Parathyroid adenoma (tissue), 2 donors: ENCODE data around the gene SLC2A13.
"Not testable (repeated sequence)": the region's sequence is repeated elsewhere in the genome, so short reads cannot be mapped to it uniquely, and the experiment has no call there.

Experiments
- H2AFZ ChIP-seq: fragments of 300-600 bp; sonication (generic); one replicate; pipeline ENCODE4 v1.7.0; 2017; ENCODE audit warnings: antibody characterized with exemption, mild to moderate bottlenecking
- H3K27ac ChIP-seq: fragments of 300-600 bp; sonication (generic); one replicate; pipeline ENCODE4 v1.7.0; 2017
- H3K27me3 ChIP-seq: fragments of 300-600 bp; sonication (generic); one replicate; pipeline ENCODE4 v1.7.0; 2017; ENCODE audit warnings: low read length; ENCODE audit not compliant: control insufficient read depth, insufficient read depth
- H3K36me3 ChIP-seq: fragments of 300-600 bp; sonication (generic); one replicate; pipeline ENCODE4 v1.7.0; 2017; ENCODE audit warnings: low read length; ENCODE audit not compliant: control insufficient read depth, insufficient read depth
- H3K4me1 ChIP-seq: fragments of 300-600 bp; sonication (generic); one replicate; pipeline ENCODE4 v1.7.0; 2017; ENCODE audit warnings: control low read depth
- H3K4me2 ChIP-seq: fragments of 300-600 bp; sonication (generic); one replicate; pipeline ENCODE4 v1.7.0; 2017; ENCODE audit warnings: low read length
- H3K4me3 ChIP-seq: fragments of 300-600 bp; sonication (generic); one replicate; pipeline ENCODE4 v1.7.0; 2017; ENCODE audit warnings: low read depth, low read length
- H3K79me2 ChIP-seq: fragments of 300-600 bp; sonication (generic); one replicate; pipeline ENCODE4 v1.7.0; 2017; ENCODE audit warnings: control low read depth
- H3K9ac ChIP-seq: fragments of 300-600 bp; sonication (generic); one replicate; pipeline ENCODE4 v1.7.0; 2017; ENCODE audit warnings: mild to moderate bottlenecking
- H3K9me3 ChIP-seq: fragments of 300-600 bp; sonication (generic); one replicate; pipeline ENCODE4 v1.7.0; 2017; ENCODE audit warnings: low read length; ENCODE audit not compliant: control insufficient read depth
- CTCF ChIP-seq: fragments of 300-600 bp; sonication (generic); IDR thresholded peaks from one replicate; pipeline ENCODE4 v1.7.0; 2017; ENCODE audit warnings: antibody characterized with exemption, mild to moderate bottlenecking
- donor health status: primary hyperparathyroidism.

Gene SLC2A13

GRCh38 chr12:39763071-39763889 lies 342.6 kb downstream of the SLC2A13 start:
- no peaks in the 10 kb centered on the region for H3K36me3 ChIP-seq
- TF ChIP-seq CTCF: no peak

GRCh38 chr12:39755478-39755877 lies 350.4 kb downstream of the SLC2A13 start:
- Histone ChIP-seq H2AFZ (no peak overlapping the region), H3K4me1 (no peaks in the 10 kb centered on the region), H3K4me3 (no peak overlapping the region), H3K4me2 (no peak overlapping the region), H3K9me3 (no peaks in the 10 kb centered on the region), H3K27me3 (no peaks in the 10 kb centered on the region), H3K36me3 (no peaks in the 10 kb centered on the region), H3K9ac (no peak overlapping the region), H3K79me2 (no peaks in the 10 kb centered on the region), H3K27ac (no peak overlapping the region)
- no peak for TF ChIP-seq CTCF

More at GRCh38 chr12:39763071-39763889, 342.6 kb downstream of the SLC2A13 start:
- no peak overlapping the region for H2AFZ ChIP-seq
- no peaks in the 10 kb centered on the region for H3K9me3 ChIP-seq
- H3K27ac ChIP-seq: no peak overlapping the region
- no peak overlapping the region for H3K4me3 ChIP-seq
- no peaks in the 10 kb centered on the region for H3K79me2 ChIP-seq
- H3K4me1 ChIP-seq: no peaks in the 10 kb centered on the region
- no peak overlapping the region for H3K9ac ChIP-seq
- H3K4me2 ChIP-seq: no peak overlapping the region
- no peaks in the 10 kb centered on the region for H3K27me3 ChIP-seq

DNA sequence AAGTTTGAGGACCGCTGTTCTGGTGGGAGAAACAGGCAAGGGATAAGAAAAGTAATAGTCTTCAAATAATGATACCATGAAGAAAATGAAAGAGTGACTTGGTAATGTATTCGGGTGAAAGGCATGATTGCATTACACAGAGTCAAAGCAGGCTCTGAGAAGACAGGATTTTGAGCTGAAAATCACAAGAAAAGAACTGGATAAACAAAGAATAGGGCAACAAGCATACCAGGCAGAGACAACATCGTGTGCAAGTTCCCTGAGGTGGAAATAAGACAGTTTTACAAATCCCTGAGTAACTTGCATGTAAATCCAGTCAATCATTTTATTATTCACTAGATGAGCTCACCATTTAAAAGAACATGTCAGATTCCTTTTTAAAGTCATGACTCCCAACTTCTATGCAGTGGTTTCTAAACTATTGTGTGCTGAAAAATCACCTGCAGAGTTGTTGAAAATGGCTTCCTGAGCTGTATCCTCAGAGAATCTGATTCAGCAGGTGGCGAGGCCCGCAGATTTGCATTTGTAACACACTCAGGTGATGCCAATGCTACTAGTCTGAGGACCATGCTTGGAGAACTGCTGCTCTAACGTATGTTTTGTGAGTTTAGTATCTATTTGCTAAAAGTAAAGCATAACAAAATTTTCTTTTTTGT lies 353.3 kb downstream of the SLC2A13 start:
- H3K9ac ChIP-seq: no peak overlapping the region
- H3K79me2 ChIP-seq: no peaks in the 10 kb centered on the region
- no peak overlapping the region for H3K4me2 ChIP-seq
- H3K4me3 ChIP-seq: no peak overlapping the region
- no peak for TF ChIP-seq CTCF
- no peaks in the 10 kb centered on the region for H3K4me1 ChIP-seq
- H3K27me3 ChIP-seq: no peaks in the 10 kb centered on the region
- no peak overlapping the region for H3K27ac ChIP-seq
- H2AFZ ChIP-seq: no peak overlapping the region
- no peaks in the 10 kb centered on the region for H3K36me3 ChIP-seq
- H3K9me3 ChIP-seq: no peaks in the 10 kb centered on the region

GRCh38 chr12:39746151-39746550 lies 359.7 kb downstream of the SLC2A13 start:
- not testable (repeated sequence) for H3K9ac ChIP-seq, H3K9me3 ChIP-seq, H3K4me2 ChIP-seq, H3K4me1 ChIP-seq, H3K27me3 ChIP-seq, H3K27ac ChIP-seq, H3K4me3 ChIP-seq, H3K79me2 ChIP-seq, H3K36me3 ChIP-seq, H2AFZ ChIP-seq

DNA sequence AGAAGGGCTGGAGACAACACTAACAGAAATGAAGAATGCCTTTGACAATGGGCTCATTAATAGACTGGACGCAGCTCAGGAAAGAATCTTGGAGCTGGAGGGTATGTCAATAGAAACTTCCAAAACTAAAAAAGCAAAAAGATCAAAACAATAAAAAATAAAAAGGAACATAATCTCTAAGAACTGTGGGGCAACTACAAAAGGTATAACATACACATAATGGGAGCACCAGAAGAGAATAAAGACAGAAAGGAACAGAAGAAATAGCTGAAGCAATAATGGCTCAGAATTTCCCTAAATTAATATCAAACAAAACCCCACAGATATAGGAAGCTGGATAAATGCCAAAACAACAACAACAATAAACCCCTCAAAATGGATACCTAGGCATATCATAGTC lies 362.2 kb downstream of the SLC2A13 start:
- H3K36me3 ChIP-seq: no peaks in the 10 kb centered on the region
- no peak overlapping the region for H3K9ac ChIP-seq
- H3K79me2 ChIP-seq: no peaks in the 10 kb centered on the region
- no peak overlapping the region for H3K27ac ChIP-seq
- H3K4me2 ChIP-seq: no peak overlapping the region
- H3K27me3 ChIP-seq: no peaks in the 10 kb centered on the region
- H3K9me3 ChIP-seq: no peaks in the 10 kb centered on the region
- no peak overlapping the region for H2AFZ ChIP-seq
- no peak for TF ChIP-seq CTCF
- H3K4me3 ChIP-seq: no peak overlapping the region
- no peaks in the 10 kb centered on the region for H3K4me1 ChIP-seq
